ENCODE data around the gene ADAMTS10. TPM values are rescaled to one million over a fixed set of nuclear protein-coding genes. Genes with fewer than 3 reads are reported as not detected.

Gene ADAMTS10
- total and polyA plus RNA-seq, 2 of the 8 experiments (the other 6 are each of a cell fraction or from before 2014, with no cell fraction given) = 6.9 to 17.4 TPM

GRCh38 chr19:8571006-8571411, 39.5 kb downstream of the ADAMTS10 start:
- POLR2A ChIA-PET (ENCODE audit: partially characterized antibody) = no interaction called here
- TF ChIP-seq YY1 (IDR thresholded peaks at IDR 0.05; ENCODE audit: low read depth, low read length) = no peak
- TF ChIP-seq EP300 (IDR thresholded peaks at IDR 0.05; ENCODE audit: borderline replicate concordance in 1 of 2, low read depth in 2 of 2, low read length in 2 of 2) = no peak
- TF ChIP-seq TBP (IDR thresholded peaks at IDR 0.05; ENCODE audit: low read depth, low read length) = no peak
- no peak for TF ChIP-seq EGR1 (IDR thresholded peaks at IDR 0.05; ENCODE audit: borderline replicate concordance, low read depth, low read length)
- TF ChIP-seq EZH2 (IDR thresholded peaks at IDR 0.05; ENCODE audit: low read depth, low read length, severe bottlenecking) = no peak
- no peak for TF ChIP-seq SIX5 (IDR thresholded peaks at IDR 0.05; ENCODE audit: low read depth, low read length)
- no peak for TF ChIP-seq GABPA (IDR thresholded peaks at IDR 0.05; ENCODE audit: borderline replicate concordance, insufficient read depth, low read length)
- no peak for TF ChIP-seq NRF1 (IDR thresholded peaks at IDR 0.05; ENCODE audit: low read depth, low read length)
- TF ChIP-seq SP2 (IDR thresholded peaks at IDR 0.05; ENCODE audit: low read length) = no peak
- no peak for TF ChIP-seq GTF2F1 (IDR thresholded peaks at IDR 0.05; ENCODE audit: borderline replicate concordance, low read depth, low read length)
- no peak for TF ChIP-seq KDM4A (IDR thresholded peaks at IDR 0.05; ENCODE audit: low read depth, low read length, severe bottlenecking)
- TF ChIP-seq CTBP2 (IDR thresholded peaks at IDR 0.05; ENCODE audit: borderline replicate concordance, insufficient read depth, insufficient read length, low read length) = no peak
- no peak for TF ChIP-seq SRF (IDR thresholded peaks at IDR 0.05; ENCODE audit: low read depth, low read length)
- TF ChIP-seq PHF8 (conservative IDR thresholded peaks at IDR 0.05; ENCODE audit: low read depth, low read length) = no peak

More at GRCh38 chr19:8571006-8571411, 39.5 kb downstream of the ADAMTS10 start:
- Histone ChIP-seq H2BK20ac (ENCODE audit: low read length) (no peak overlapping the region), H2BK15ac (ENCODE audit: low read length) (no peak overlapping the region), H3K23me2 (ENCODE audit: low read depth, low read length) (peaks cover 5% of the 10 kb centered on the region; the same call in 1 of the 2 replicates), H2BK5ac (ENCODE audit: low read depth, low read length) (no peak overlapping the region), H3K79me1 (ENCODE audit: low read depth, low read length) (no peaks in the 10 kb centered on the region; the same call in 1 of the 2 replicates), H4K8ac (ENCODE audit: extremely low read depth, insufficient read depth, low read length) (no peak overlapping the region), H2BK120ac (replicated peaks; ENCODE audit: low read depth, low read length) (no peak overlapping the region), H3K79me2 (ENCODE audit: control insufficient read depth in 1 of 2, insufficient read depth in 2 of 2, low read length in 2 of 2) (no peaks in the 10 kb centered on the region), H2AK5ac (ENCODE audit: low read depth, low read length) (no peak overlapping the region), H4K20me1 (replicated peaks in 1 of 2; ENCODE audit: control insufficient read depth in 1 of 2, insufficient read depth in 2 of 2, low read length in 2 of 2) (no peaks in the 10 kb centered on the region), H2BK12ac (ENCODE audit: low read depth, low read length) (no peak overlapping the region), H3K4me3 (ENCODE audit: extremely low read depth in 1 of 4, insufficient read depth in 2 of 4, low read depth in 3 of 4, low read length in 4 of 4) (no peak overlapping the region), H3K4ac (replicated peaks; ENCODE audit: insufficient read length, low read depth, low read length) (peak overlapping the region; percentile 44), H3K27ac (ENCODE audit: low read depth, low read length) (no peak overlapping the region), H3K14ac (ENCODE audit: insufficient read length) (no peak overlapping the region), H4K91ac (replicated peaks; ENCODE audit: insufficient read length, low read length) (no peak overlapping the region), H3K9me3 (ENCODE audit: insufficient read depth in 2 of 2, low read depth in 1 of 2, low read length in 1 of 2) (no peaks in the 10 kb centered on the region), H3K27me3 (replicated peaks in 1 of 4; ENCODE audit: control insufficient read depth in 3 of 4, extremely low read depth in 1 of 4, insufficient read depth in 3 of 4, low read length in 3 of 4) (no peaks in the 10 kb centered on the region), H3K36me3 (ENCODE audit: control insufficient read depth in 2 of 4, insufficient read depth in 4 of 4, low read length in 3 of 4) (no peaks in the 10 kb centered on the region), H4K5ac (ENCODE audit: insufficient read length, low read depth, low read length) (no peak overlapping the region), H3K4me2 (ENCODE audit: insufficient read depth in 1 of 2, low read depth in 2 of 2, low read length in 2 of 2) (no peak overlapping the region), H3K9ac (replicated peaks in 1 of 4; ENCODE audit: extremely low read depth in 1 of 4, low read depth in 3 of 4, low read length in 3 of 4) (no peak overlapping the region), H3K4me1 (replicated peaks in 1 of 4; ENCODE audit: control insufficient read depth in 3 of 4, insufficient read depth in 4 of 4, low read length in 3 of 4) (peaks cover 0 to 6% (median 1%) of the 10 kb centered on the region in 4 experiments; a peak in 2 of 7 replicates), H3K23ac (ENCODE audit: insufficient read length) (no peak overlapping the region), H2AFZ (ENCODE audit: low read length) (no peak overlapping the region), H3K56ac (replicated peaks; ENCODE audit: insufficient read length, low read depth, low read length) (no peak overlapping the region), H3K18ac (ENCODE audit: extremely low read depth, low read length) (no peak overlapping the region)
- no peak for FAIRE-seq
- 92% methylated on average over 5 of the region's 5 CpGs; no CpG with 5 or more reads in 1 of the 2 experiments for WGBS, 2 experiments (ENCODE audit: extremely low coverage in 1 of 2, insufficient coverage in 1 of 2, insufficient read length in 1 of 2, insufficient replicate concordance in 2 of 2, low coverage in 1 of 2, low lambda C conversion rate in 2 of 2, missing lambda C conversion rate in 1 of 2)
- DNase-seq (ENCODE audit: low read depth in 1 of 2, low spot score in 2 of 2) = no peak
- CTCF ChIA-PET (ENCODE audit: partially characterized antibody) = interaction anchor here (0.6 to 8.7 kb wide), 6 partner anchors 8 to 68 kb away, joined by 3 to 83 read pairs (median 4); no protein-coding TSS in a partner anchor
